OCI-LY1 (cell line): ENCODE data around the gene KLF1.

ENCODE experiments used
- H2AFZ ChIP-seq: fragments of 200-600 bp; sonication (generic), shearing (Covaris generic); 2 replicates; pipeline ENCODE4 v1.6.0; 2014; ENCODE audit warnings: antibody characterized with exemption, mild to moderate bottlenecking, low read length
- H3F3A ChIP-seq: fragments of 200-600 bp; sonication (generic), shearing (Covaris generic); 2 replicates; pipeline ENCODE4 v1.6.0; 2014; ENCODE audit warnings: mild to moderate bottlenecking, antibody characterized with exemption, low read length, moderate library complexity; ENCODE audit not compliant: insufficient read depth
- H3K27ac ChIP-seq: fragments of 200-600 bp; sonication (generic); 2 replicates; pipeline ENCODE4 v1.5.1; 2014; ENCODE audit warnings: low read length, mixed run types, mild to moderate bottlenecking, low read depth; ENCODE audit not compliant: poor library complexity, severe bottlenecking
- H3K27me3 ChIP-seq: fragments of 200-600 bp; sonication (generic); 2 replicates; pipeline ENCODE4 v1.6.0; 2014; ENCODE audit warnings: antibody characterized with exemption, mild to moderate bottlenecking, low read length, moderate library complexity; ENCODE audit not compliant: insufficient read depth
- H3K36me3 ChIP-seq: fragments of 200-600 bp; sonication (generic); 2 replicates; pipeline ENCODE4 v1.6.1; 2014; ENCODE audit warnings: mild to moderate bottlenecking, antibody characterized with exemption, low read length, moderate library complexity, mixed read lengths; ENCODE audit not compliant: insufficient read depth
- H3K4me1 ChIP-seq: fragments of 200-600 bp; sonication (generic); 2 replicates; pipeline ENCODE4 v1.5.1; 2014; ENCODE audit warnings: mild to moderate bottlenecking, low read length, moderate library complexity; ENCODE audit not compliant: insufficient read depth, severe bottlenecking
- H3K4me2 ChIP-seq: fragments of 200-600 bp; sonication (generic), shearing (Covaris generic); 2 replicates; pipeline ENCODE4 v1.6.1; 2014; ENCODE audit warnings: low read length
- H3K4me3 ChIP-seq: fragments of 200-600 bp; sonication (generic); 2 replicates; pipeline ENCODE4 v1.5.1; 2014; ENCODE audit warnings: low read length, low read depth, mild to moderate bottlenecking, mixed read lengths; ENCODE audit not compliant: poor library complexity, severe bottlenecking
- H3K79me2 ChIP-seq: fragments of 200-600 bp; shearing (Covaris generic); 2 replicates; pipeline ENCODE4 v1.6.1; 2016; ENCODE audit warnings: mixed run types, low read length, mixed read lengths; ENCODE audit not compliant: insufficient read depth
- H3K9ac ChIP-seq: fragments of 200-600 bp; sonication (generic), shearing (Covaris generic); 2 replicates; pipeline ENCODE4 v1.6.1; 2014; ENCODE audit warnings: mild to moderate bottlenecking, low read length, mixed read lengths
- H3K9me2 ChIP-seq: fragments of 200-600 bp; sonication (generic), shearing (Covaris generic); 2 replicates; pipeline ENCODE4 v1.6.1; 2014; ENCODE audit warnings: low read depth, mild to moderate bottlenecking, low read length, mixed read lengths
- H3K9me3 ChIP-seq: fragments of 200-600 bp; shearing (Covaris generic); 2 replicates; pipeline ENCODE4 v1.6.1; 2014; ENCODE audit warnings: low read length, mixed read lengths
- H4K20me1 ChIP-seq: fragments of 200-600 bp; sonication (generic), shearing (Covaris generic); 2 replicates; pipeline ENCODE4 v1.6.0; 2016; ENCODE audit warnings: mild to moderate bottlenecking, low read length; ENCODE audit not compliant: insufficient read depth
- CTCF ChIP-seq: fragments of 200-600 bp; sonication (generic), shearing (Covaris generic); IDR thresholded peaks from 2 replicates; pipeline ENCODE4 v1.5.1; 2017; ENCODE audit warnings: mild to moderate bottlenecking, antibody characterized with exemption, low read length, moderate library complexity, mixed read lengths
- EZH2 ChIP-seq: fragments of 200-600 bp; sonication (generic), shearing (Covaris generic); IDR thresholded peaks from 2 replicates; pipeline ENCODE4 v1.8.0; 2017; ENCODE audit warnings: borderline replicate concordance, mixed run types, mild to moderate bottlenecking, antibody characterized with exemption, low read length, moderate library complexity, mixed read lengths

Gene KLF1

DNA sequence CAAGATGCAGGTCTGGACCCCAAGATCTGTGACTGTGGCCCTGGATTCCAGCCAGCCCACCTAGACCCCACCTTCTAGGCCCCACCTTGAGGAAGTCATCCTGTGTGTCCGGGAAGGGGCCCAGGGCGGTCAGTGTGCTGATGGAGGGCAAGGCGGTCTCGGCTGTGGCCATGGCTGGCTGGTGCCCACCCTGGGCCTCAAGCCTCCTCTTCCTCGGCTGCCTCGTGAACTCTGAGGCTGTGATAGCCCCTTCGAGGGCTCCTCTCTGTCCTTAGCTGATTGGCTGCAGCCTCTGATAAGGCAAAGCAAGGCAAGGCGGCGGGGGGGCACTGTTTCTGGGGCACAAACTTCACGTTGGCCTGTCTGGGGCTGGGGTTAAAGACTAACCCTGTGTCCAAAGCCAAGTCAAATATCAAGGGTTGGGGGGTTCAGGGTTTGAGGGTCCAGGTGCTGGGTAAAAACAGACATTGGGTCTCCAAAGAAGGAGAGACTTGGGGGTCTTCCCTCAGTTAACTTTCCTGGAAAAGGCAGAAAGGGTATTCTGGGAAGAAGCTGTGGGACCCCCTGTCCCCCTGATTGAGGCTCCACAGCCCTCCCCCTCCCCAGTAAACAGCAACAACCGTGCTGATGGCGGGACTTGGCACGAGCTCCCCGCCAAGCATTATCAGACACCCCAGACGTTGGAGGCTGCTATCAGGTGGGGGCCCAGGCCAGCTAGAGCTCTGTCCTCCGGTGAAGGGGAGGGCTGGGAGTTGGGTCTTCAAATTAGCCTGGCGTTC is at the start of gene KLF1:
Gene KLF1, minus strand, starts transcription at position 233 of the 779 bp plus-strand sequence. Its CDS starts 61 bp downstream, at position 172.
- Histone ChIP-seq H4K20me1 (no peaks in the 10 kb centered on the region), H3F3A (no peaks in the 10 kb centered on the region), H3K79me2 (no peaks in the 10 kb centered on the region), H2AFZ (no peak within 1 kb of the TSS), H3K36me3 (no peaks in the 10 kb centered on the region; the same call in 1 of the 2 replicates), H3K9me3 (peaks cover 7% of the 10 kb centered on the region; the same call in 1 of the 2 replicates), H3K4me2 (peak within 1 kb of the TSS; percentile 76; the same call in 1 of the 2 replicates), H3K9ac (no peak within 1 kb of the TSS; the same call in 1 of the 2 replicates), H3K27ac (no peak within 1 kb of the TSS), H3K27me3 (no peaks in the 10 kb centered on the region), H3K4me1 (peaks cover 27% of the 10 kb centered on the region), H3K9me2 (no peaks in the 10 kb centered on the region), H3K4me3 (peak within 1 kb of the TSS; percentile 61)
- no peak for TF ChIP-seq EZH2
- TF ChIP-seq CTCF = no peak

GRCh38 chr19:12936582-12936981 is 49.6 kb upstream of the KLF1 start:
- no peaks in the 10 kb centered on the region for H3K27me3 ChIP-seq
- H2AFZ ChIP-seq = no peak overlapping the region
- peaks cover 38% of the 10 kb centered on the region for H3F3A ChIP-seq
- no peaks in the 10 kb centered on the region for H3K9me3 ChIP-seq
- H3K27ac ChIP-seq = peak overlapping the region; percentile 95
- H3K79me2 ChIP-seq = peaks cover 39% of the 10 kb centered on the region
- H3K4me3 ChIP-seq = no peak overlapping the region
- H3K4me1 ChIP-seq = peaks cover 64% of the 10 kb centered on the region
- H3K9ac ChIP-seq = peak overlapping the region; percentile 78
- H4K20me1 ChIP-seq = 0 out of 2 replicates have a peak, but pooled peaks cover 3% of the 10 kb centered on the region
- peaks cover 34% of the 10 kb centered on the region for H3K36me3 ChIP-seq
- peak overlapping the region; percentile 57 for H3K4me2 ChIP-seq
- no peaks in the 10 kb centered on the region for H3K9me2 ChIP-seq
- TF ChIP-seq EZH2 (no peak), CTCF (no peak)

DNA sequence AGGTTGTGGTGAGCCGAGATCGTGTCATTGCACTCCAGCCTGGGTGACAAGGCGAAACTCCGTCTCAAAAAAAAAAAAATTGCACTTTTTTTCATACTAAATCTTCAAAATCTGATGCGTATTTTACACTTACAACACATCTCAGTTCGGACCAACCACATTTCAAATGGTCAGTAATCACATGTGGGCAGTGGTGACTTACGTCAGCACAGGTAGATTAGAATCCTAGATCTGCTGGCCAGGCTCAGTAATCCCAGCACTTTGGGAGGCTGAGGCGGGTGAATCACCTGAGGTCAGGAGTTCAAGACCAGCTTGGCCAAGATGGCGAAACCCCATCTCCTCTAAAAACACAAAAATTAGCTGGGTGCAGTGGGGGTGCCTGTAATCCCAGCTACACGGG is 48.1 kb upstream of the KLF1 start:
- H3K4me2 ChIP-seq = no peak overlapping the region
- H3K9me3 ChIP-seq = no peaks in the 10 kb centered on the region
- H4K20me1 ChIP-seq = 0 out of 2 replicates have a peak, but pooled peaks cover 3% of the 10 kb centered on the region
- no peak overlapping the region for H3K4me3 ChIP-seq
- TF ChIP-seq CTCF (no peak), EZH2 (no peak)
- H3K4me1 ChIP-seq = peaks cover 52% of the 10 kb centered on the region
- H3F3A ChIP-seq = peaks cover 26% of the 10 kb centered on the region
- H3K9me2 ChIP-seq = no peaks in the 10 kb centered on the region
- H3K27ac ChIP-seq = peak overlapping the region; percentile 21
- H2AFZ ChIP-seq = no peak overlapping the region
- peaks cover 31% of the 10 kb centered on the region for H3K36me3 ChIP-seq
- H3K79me2 ChIP-seq = peaks cover 37% of the 10 kb centered on the region
- H3K27me3 ChIP-seq = no peaks in the 10 kb centered on the region
- no peak overlapping the region for H3K9ac ChIP-seq
